Activated CD4-positive, alpha-beta memory T cell treated with anti-CD3 and anti-CD28 coated beads, Interleukin-2, amount 10 ng/mL, durations not matched to agents 7 days and 5 days (primary cell): ENCODE results near the gene NANP. TPM values are rescaled to one million over a fixed set of nuclear protein-coding genes. Genes with fewer than 3 reads are reported as not detected.

ENCODE experiments used
- total RNA-seq, 2 experiments: library from RNA; stranded (reverse); gene quantifications; one replicate each; pipeline ENCODE4 v1.2.3, GENCODE V29; 2021

The NANP gene
- total RNA-seq, 2 experiments from 2014 or later: 5.2 to 5.5 TPM

Other genes with a start within 250 kb of the NANP start
- gene ABHD12, start 233.2 kb downstream of the NANP start, total RNA-seq: 10 to 100 TPM; 30.8 to 31.7 TPM
- gene GINS1, start 216.3 kb downstream of the NANP start, total RNA-seq: 10 to 100 TPM; 27.5 to 28.0 TPM
- 1 to 10 TPM; 2.5 to 2.8 TPM for gene NINL, start 38.5 kb downstream of the NANP start, total RNA-seq
- gene ZNF337, start 72.8 kb upstream of the NANP start, total RNA-seq: 10 to 100 TPM; 16.6 to 17.1 TPM